ENCODE results near the gene ADPRH. TPM values are rescaled to one million over a fixed set of nuclear protein-coding genes. Genes with fewer than 3 reads are reported as not detected.

The ADPRH gene
- 1 to 10 TPM in 3 of 4 donors, under 1 TPM in 1; 0.35 to 5.0 (median 1.4) TPM for total RNA-seq

DNA sequence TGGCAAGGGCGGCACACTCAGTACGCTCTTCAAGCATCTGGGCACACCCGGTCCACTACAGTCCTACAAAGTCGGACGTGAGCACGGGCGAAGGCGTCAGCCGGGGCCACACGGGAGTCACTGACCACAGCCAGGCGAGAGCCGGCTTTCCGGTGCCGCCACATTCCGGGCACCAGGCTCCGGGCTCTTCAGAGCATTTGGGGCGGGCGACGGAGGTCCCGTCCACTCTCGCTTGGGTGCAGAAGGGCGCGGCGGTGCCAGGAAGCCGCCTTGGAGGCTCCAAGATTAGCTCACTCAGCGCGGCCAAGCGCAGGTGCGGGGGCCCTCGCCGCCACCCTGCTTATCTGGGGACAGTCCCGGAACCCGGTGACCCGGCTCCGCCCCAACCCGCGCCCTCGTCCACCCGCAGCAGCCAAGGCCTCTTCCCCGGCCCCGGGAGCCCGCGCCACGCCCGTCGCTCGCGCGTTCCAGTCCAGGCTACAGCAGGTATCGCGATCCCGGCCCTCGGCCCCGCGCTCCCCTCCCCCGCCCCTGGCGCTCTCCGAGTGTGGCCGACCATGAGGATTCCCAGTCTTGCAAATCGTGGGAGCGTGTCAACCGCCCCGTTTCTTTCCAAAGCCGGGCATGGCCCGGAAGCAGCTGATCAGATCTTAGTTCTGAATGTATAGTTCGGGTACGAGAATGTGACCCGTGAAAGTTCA lies at the start of gene ADPRH:
ADPRH (plus strand) TSS at position 127 of the 701 bp plus-strand sequence. CDS start 2,678 bp downstream, outside the sequence.
- Histone ChIP-seq H3K4me3 (peak within 1 kb of the TSS; percentile 62 to 76 (median 65)), H3K36me3 (no peaks in the 10 kb centered on the region), H3K27me3 (no peaks in the 10 kb centered on the region), H3K9me3 (no peaks in the 10 kb centered on the region), H3K4me1 (no peaks in the 10 kb centered on the region), H3K27ac (peak within 1 kb of the TSS; percentile 81 to 92 (median 86))
- TF ChIP-seq POLR2A (IDR thresholded peaks at IDR 0.05) (no peak), CTCF (IDR thresholded peaks at IDR 0.05) (no peak)
- peak; percentile 70 to 89 (median 85) for DNase-seq

DNA sequence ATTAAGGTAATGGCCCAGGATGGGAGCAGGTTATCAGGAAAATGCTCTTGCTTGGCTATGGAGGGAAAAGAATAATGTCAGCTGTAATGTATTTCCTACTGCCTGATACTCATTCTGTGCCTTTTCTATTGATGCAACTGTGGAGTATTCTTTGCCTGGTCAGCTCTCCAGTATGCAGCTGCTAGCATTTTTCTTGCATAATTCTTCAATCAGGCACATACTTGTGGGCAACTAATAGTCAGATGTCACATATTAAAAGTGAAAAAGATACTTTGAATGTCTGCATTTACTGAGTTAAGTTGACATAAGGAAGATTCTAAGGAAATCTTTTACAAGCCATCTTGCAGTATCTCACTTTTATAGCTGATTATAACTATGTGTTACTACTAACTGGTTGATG lies 49.4 kb upstream of the ADPRH start:
- TF ChIP-seq CTCF (IDR thresholded peaks at IDR 0.05) = no peak
- TF ChIP-seq POLR2A (IDR thresholded peaks at IDR 0.05) = no peak
- H3K27me3 ChIP-seq = no peaks in the 10 kb centered on the region
- no peaks in the 10 kb centered on the region for H3K9me3 ChIP-seq
- H3K4me3 ChIP-seq = no peak overlapping the region
- H3K36me3 ChIP-seq = peaks cover 0 to under 1% (median 0%) of the 10 kb centered on the region in 3 donors
- H3K4me1 ChIP-seq = no peaks in the 10 kb centered on the region
- no peak overlapping the region for H3K27ac ChIP-seq
- DNase-seq = no peak

DNA sequence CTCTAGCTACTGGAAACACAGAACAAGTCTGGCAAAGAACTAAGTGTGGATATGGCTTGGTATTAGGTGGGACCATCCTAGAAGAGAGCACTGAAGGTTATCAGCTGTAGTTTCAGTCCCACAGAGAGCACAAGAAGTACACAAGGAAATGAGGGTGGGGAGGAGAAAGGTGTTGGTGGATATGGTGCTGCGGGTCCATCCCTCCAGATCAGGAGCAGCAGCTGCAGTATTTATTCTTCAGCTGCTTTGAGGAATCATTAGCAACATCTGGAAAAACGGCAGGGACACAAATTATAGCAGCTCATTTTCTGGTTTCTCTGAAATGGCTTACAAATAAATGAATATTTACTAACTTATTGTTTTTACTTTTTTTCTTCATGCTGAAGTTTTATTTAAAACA lies 48.8 kb upstream of the ADPRH start:
- Histone ChIP-seq H3K36me3 (no peaks in the 10 kb centered on the region), H3K27me3 (no peaks in the 10 kb centered on the region), H3K9me3 (no peaks in the 10 kb centered on the region), H3K4me1 (no peaks in the 10 kb centered on the region), H3K27ac (no peak overlapping the region), H3K4me3 (no peak overlapping the region)
- TF ChIP-seq POLR2A (IDR thresholded peaks at IDR 0.05) (no peak), CTCF (IDR thresholded peaks at IDR 0.05) (no peak)
- no peak for DNase-seq

GRCh38 chr3:119531151-119531550 lies 48.1 kb upstream of the ADPRH start:
- no peaks in the 10 kb centered on the region for H3K36me3 ChIP-seq
- H3K27me3 ChIP-seq = no peaks in the 10 kb centered on the region
- no peak for TF ChIP-seq CTCF (IDR thresholded peaks at IDR 0.05)
- TF ChIP-seq POLR2A (IDR thresholded peaks at IDR 0.05) = no peak
- H3K27ac ChIP-seq = no peak overlapping the region
- no peaks in the 10 kb centered on the region for H3K4me1 ChIP-seq
- no peak for DNase-seq
- no peaks in the 10 kb centered on the region for H3K9me3 ChIP-seq
- no peak overlapping the region for H3K4me3 ChIP-seq

- Histone ChIP-seq H3K36me3 (no peaks in the 10 kb centered on the region), H3K4me1 (no peaks in the 10 kb centered on the region), H3K4me3 (no peak overlapping the region), H3K9me3 (no peaks in the 10 kb centered on the region), H3K27ac (no peak overlapping the region), H3K27me3 (no peaks in the 10 kb centered on the region)
- no peak for DNase-seq
- no peak for TF ChIP-seq POLR2A (IDR thresholded peaks at IDR 0.05)
- no peak for TF ChIP-seq CTCF (IDR thresholded peaks at IDR 0.05)
Observed at GRCh38 chr3:119534296-119534695, 45.0 kb upstream of the ADPRH start.
